ENCODE results near the gene GPA33.

DNA sequence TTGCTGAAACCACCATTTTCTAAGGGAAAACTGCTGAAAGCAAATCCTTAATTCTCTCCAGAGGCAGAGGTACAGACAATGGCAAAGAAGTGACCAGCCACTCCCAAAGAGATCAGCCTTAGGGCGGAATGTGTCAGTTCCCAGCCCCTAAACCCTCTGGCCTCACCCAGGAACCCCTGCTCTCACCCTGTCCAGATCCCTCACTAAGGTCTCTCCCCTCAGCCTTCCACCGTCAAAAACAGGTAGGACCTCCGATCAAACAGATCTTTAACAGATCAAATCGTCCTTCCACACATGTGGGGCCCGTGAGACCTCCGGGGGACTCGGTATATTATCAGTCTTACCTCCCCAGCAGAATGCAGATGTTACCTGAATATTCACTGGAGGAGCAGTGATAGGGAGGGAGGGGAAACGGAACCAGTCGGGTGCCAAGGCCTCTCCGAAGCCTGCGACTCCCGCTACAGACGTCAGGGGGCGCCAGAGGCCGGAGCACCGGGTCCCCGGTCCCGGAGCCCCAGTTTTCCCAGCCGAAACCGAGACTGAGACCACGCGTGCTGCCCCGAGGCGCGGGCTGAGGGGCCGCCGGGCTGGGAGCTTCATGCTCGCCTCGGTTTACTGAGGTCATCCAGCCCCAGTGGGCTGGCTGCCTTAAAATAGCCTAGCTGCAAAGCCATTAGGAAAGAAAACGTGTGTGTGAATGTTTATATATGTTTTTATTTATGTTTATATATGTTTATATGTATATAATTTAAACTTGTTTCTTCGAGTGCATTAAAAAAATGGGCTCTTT lies 23.6 kb downstream of the GPA33 start:
- TF ChIP-seq POLR2AphosphoS5 (IDR thresholded peaks at IDR 0.05; ENCODE audit: low read depth, low read length) (no peak), POLR2A (IDR thresholded peaks at IDR 0.05; ENCODE audit: low read depth, low read length) (no peak), SPI1 (IDR thresholded peaks at IDR 0.05; ENCODE audit: low read depth, low read length) (no peak), TAF1 (IDR thresholded peaks at IDR 0.05; ENCODE audit: low read depth, low read length) (no peak), PAX5 (IDR thresholded peaks at IDR 0.05; ENCODE audit: insufficient read depth, low read length, severe bottlenecking) (no peak), POU2F2 (IDR thresholded peaks at IDR 0.05; ENCODE audit: low read depth, low read length) (no peak)
